Skin of body (tissue), 2 donors: ENCODE results near the gene SAYSD1. TPM values are rescaled to one million over a fixed set of nuclear protein-coding genes. Genes with fewer than 3 reads are reported as not detected.

Source experiments
- DNase-seq: peaks from one replicate; lab custom pipeline; 2025; lab: John Stamatoyannopoulos, UW
- total RNA-seq: library from RNA; depleted of rRNA; stranded (reverse); fragments of >200 nt; gene quantifications from one replicate; pipeline ENCODE4 v1.2.3, GENCODE V29; 2014

Gene SAYSD1
- total RNA-seq, 1 donor from 2014 or later: 11.9 TPM

DNA sequence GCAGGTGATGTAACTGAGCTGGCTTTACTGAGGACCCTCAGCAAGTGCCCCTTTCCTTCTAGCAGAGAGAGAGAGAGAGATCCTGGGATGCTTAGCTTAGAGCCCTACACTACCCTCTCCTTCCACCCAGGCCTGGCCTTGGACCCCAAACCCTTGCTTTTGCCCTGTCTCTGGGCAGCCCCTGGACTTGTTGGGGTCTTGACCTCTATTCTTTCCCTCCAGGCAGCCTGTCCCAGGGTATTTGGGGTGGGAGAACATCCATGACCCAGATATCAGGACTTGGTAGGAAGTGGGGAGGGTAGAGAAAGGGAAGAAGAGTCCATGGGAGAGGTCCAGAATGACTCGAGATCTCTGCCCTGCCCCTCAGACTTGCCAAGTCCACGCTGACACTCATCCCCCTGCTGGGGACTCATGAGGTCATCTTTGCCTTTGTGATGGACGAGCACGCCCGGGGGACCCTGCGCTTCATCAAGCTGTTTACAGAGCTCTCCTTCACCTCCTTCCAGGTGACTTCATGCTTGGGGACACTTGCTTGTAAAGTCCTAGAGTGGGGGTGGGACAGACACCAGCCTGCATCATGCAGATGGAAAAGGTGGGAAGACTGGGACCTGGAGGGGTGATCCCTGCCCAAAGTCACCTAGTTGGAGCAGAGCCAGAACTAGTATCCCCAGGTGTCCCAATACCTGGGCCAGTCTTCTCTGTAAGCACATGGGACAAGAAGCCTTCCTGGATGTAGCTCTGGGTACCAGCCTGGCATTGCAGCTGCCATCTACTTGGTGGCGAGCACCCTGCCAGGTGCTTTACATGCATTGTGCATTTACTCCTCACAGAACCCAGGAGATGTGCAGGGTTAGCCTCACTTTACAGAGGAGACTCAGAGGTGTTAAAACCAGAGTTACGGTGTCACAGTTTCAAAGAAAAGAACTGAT, 35.5 kb downstream of the SAYSD1 start:
- DNase-seq: no peak

DNA sequence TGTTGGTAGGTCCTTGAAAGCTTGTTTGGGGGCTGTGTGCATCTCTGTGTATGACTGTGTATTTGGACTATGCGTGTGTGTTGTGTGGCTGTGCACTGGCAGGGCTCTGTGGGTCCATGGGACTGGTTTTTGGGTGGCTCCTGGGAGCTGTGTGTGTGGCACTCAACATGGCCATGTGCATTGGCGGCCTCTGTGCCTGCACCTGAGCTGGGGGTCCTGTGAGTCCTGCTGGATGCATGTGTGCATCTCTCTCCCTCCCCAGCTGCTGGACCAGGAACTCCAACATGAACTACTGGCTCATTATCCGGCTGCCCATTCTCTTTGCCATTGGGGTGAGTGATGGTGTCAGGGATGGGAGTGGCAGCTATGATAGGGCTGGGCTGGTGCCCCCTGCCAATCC, 36.3 kb downstream of the SAYSD1 start:
- no peak for DNase-seq

DNA sequence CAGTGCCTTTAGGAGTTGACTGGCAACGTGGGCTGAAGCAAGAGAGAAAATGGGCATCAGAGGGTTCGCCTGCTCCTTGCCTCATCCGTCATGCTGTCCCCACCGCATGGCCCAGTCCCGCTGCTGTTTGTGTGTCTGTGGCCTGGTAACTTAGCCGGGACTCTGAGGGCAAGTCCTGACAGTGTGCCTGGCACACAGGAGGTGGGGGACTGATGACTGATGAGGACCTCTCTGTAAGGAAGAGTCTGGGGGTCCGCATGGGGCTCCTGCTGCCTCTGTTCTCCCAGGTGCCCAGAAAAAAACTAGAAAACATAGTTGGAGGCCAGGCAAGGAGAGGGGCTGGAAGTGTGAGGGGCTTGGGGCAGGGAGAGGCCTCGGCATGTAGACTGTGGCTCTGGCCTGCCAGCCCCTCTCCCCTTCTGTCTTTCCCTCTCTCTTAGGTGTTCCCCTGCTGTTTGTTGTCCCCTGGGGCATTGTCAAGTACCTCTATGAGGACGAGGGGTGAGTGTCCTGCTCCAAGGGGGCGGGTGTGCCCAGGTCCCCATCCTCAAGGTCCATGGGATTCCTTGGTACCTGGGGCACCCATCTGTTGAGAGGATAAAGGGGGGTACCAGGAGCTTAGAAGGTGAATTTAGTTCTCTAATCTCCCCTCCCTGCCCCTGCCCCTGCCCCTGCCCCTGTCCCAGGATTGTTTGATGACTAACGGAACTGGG, 36.9 kb downstream of the SAYSD1 start:
- no peak for DNase-seq

DNA sequence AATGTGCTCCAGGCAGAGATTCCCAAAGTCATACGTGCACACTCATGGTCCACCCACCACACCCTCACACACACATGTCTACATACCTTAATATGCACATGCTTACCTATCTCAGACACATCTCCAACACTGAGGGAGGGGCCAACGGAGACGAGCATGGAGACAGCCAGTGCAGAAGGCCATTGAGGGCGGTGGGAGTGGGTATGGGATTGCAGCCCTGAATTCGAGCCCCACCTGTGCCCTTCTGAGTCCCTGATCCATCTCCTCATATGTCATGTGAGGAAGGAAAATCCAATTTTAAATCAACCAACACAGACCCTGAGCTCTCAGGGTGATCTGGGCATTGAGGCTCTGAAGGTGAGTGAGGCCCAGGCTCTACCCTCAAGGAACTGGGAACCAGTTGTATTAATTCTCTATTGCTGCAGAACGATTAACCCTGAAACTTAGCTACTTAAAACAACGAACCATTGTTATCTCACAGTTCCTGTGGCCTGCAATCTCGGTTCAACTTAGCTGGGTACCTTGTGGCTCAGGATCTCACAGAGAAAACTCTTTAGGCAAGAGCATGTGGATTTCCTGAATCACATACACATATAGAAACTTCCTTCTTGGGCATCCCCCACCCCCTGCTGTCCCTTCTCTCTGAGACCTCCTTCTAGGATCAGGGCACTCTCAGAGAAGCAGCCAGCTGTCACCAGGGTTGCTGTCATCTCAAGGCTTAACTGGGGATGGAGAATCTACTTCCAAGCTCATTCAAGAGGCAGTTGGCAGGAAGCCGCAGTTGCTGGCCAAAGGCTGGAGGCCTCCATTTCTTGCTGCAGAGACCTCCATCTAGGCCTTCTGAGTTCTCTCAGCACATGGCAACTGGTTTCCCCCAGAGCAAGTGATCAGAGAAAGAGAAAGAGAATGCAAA, 38.1 kb downstream of the SAYSD1 start:
- no peak for DNase-seq

DNA sequence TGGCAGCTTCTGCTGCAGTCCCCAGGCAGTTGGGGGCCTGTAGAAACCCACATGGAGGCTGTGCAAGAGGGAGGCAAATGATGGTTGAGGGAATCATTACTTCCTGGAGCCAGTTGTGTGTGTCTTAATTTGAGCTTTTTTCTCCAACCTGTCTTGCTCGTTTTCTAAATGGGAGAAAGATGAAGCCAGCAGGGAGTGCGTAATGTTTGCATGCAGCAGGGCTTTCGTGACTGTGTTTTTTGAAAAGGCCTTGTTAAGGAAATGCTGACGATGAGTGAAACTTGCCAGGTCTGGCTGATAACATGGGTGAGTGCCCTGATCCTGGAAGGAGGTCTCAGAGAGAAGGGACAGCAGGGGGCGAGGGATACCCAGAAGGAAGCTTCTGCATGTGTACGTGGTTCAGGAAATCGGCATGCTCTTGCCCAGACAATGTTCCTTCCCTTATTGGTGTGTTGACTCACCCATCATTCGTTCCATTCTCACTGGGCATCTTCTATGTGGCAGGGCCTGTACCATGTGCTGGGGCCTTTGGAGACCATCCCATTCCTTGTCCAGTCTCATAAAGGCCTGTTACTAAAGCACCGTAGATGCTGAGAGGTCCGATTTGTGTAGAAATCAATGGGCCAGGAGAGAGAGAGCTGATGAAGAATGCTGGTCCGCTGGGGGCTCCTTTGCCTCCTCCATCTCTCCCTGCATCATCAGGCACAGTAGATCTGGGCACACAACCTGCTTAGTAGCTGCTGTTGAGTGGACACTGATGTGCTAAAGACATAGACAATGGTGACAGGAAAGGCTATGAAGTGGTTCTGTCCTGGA, 39.0 kb downstream of the SAYSD1 start:
- no peak for DNase-seq

DNA sequence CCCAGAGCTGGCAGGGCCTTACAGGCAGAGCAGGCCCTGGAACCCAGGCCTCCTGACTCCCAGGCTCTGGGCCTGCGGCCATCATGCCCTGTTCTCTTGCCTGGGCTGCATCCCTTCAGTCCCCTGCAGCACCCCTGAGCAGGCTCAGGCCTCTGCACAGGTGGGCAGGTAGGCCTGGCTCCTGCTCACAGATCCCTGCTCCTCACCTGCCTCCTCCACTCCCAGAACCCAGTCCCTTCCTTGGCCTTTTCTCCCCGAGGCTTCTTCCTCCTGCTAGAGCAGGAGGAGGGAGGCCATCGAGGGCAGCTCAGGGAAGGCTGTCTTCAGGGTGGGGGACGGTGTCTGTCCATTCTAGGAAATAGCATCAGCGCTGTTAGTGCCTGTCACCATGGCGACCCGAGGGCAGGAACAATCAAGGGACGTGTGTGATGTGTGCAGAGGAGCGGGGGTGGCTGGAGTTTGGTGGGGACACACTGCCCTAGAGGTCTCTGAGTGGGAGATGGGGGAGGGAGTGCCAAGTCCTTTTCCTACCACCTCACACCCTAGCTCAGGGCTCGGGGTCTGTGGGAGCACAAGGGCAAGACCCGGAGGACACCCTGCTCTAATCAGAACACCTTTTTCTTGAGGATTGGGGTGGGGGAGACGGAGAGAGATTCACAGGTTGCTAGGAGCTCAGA, 39.8 kb downstream of the SAYSD1 start:
- no peak for DNase-seq

DNA sequence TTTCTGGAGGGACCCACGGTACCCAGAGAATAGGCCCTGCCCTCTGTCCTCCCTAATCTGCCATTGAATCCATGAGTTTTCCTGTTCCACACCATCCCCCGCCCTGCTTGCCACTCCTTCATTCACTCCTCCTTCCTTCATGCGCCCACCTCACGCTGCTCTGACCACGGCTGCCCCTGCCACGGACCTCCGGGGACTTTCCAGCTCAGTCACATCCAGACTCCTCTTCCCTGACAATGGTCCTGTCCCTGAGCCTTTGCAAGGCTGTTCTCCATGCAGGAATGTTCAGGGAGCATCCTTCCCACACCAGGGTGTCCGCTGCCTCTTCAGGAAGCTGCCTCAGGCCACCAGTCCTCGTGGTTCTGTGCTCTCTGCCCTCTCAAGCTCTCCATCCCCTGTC, 40.5 kb downstream of the SAYSD1 start:
- DNase-seq: no peak

DNA sequence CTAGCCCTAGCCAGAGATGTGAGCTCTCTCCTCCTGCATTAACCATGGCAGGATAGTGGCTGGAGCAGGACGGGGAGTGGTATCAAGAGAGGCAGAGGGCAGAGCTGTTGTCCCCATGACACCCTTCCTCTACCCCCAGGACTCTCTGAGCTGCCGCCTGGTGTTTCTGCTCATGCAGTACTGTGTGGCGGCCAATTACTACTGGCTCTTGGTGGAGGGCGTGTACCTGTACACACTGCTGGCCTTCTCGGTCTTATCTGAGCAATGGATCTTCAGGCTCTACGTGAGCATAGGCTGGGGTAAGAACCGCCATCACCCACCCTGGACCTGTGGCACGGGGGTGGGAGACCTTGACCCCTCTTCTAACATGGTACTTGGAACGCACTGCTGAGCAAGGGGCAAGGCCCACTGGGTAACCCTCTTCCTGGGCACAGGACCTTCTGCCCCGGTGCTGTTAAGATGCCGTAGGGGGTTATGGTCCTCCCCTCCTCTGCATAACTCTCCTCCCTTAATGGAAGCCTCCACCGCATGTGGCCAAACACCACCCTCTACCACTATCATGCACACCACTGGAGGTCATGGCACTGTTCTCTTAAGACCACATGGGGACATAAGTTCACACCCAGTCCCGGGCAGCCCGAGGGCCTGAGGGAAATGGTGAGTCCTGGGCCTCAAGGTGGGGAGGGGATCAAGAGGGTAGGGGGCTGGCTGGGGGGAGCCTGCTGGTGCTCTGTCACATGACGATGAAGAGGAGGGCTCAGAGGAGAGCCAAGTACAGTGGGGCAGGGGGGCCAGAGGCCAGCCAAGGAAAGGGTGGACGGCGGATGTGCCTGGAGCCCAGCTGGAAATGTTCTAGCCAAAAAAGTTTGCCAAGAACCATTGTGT, 41.3 kb downstream of the SAYSD1 start:
- DNase-seq: no peak

DNA sequence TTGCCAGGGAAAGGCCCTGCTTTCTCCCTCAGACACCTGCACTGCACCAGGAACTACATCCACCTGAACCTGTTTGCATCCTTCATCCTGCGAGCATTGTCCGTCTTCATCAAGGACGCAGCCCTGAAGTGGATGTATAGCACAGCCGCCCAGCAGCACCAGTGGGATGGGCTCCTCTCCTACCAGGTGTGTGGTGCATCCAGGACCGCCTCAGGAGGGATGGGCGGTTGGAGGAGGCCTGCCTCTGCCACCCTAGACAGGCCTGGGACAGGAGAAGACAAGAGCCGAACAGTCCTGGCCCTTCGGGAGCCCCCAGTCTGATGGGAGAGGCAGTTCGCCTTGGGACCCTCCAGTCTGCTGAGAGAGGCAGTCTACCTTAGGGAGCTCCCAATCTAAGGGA, 42.2 kb downstream of the SAYSD1 start:
- DNase-seq: no peak

DNA sequence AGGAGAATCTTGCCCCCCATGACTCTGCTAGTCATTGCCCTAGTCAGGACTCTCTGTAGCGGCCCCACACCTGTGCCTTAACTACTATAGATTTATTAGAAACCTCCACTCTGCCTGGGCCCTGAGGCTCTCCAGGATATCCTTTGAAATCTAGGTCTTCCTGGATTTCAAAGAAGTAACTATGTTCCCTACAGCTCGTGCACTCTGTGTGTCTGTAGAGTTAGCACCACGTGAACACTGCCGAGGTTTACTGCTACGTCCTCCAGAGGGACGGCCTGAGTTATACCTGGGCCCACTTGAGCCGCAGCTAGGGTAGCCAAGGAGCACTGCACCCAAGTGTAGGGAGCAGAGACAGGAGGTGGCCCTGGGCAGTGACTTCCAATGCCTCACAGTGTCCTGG, 46.6 kb downstream of the SAYSD1 start:
- no peak for DNase-seq

DNA sequence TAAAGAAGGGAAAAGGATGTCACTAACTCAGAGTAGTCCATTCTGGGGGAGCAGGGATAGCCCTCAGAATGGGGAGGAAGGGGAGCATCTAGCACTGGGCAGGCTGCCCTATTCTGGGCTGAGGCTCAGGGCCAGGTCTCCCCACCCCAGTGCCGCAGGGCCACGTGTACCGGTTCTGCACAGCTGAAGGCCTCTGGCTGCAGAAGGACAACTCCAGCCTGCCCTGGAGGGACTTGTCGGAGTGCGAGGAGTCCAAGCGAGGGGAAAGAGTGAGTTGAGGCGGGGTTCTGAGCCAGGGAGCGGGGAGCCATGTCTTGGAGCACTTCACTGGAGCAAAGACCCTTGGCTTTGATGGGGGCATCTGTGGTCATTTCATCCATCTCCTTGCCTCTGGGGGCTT, 49.4 kb downstream of the SAYSD1 start:
- DNase-seq: no peak

DNA sequence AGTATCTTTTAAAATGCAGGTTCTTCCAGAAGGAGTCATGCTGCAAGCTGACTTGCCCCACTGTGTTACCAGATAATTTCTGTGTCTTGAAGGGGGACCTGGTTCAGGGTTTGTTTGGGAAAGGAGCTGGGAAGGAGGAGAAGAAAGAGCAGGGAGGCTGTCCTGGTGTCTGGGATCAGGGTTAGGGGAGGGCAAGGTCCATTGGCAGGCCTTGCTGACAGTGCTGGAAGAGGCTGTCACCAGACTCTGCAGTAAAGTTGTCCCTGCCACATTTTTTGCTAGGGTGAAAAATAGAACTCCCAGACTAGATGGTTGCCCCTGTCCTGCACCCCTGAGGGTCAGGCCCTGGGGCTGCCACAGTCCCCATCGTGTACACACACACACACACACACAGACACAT, 51.5 kb downstream of the SAYSD1 start:
- no peak for DNase-seq

DNA sequence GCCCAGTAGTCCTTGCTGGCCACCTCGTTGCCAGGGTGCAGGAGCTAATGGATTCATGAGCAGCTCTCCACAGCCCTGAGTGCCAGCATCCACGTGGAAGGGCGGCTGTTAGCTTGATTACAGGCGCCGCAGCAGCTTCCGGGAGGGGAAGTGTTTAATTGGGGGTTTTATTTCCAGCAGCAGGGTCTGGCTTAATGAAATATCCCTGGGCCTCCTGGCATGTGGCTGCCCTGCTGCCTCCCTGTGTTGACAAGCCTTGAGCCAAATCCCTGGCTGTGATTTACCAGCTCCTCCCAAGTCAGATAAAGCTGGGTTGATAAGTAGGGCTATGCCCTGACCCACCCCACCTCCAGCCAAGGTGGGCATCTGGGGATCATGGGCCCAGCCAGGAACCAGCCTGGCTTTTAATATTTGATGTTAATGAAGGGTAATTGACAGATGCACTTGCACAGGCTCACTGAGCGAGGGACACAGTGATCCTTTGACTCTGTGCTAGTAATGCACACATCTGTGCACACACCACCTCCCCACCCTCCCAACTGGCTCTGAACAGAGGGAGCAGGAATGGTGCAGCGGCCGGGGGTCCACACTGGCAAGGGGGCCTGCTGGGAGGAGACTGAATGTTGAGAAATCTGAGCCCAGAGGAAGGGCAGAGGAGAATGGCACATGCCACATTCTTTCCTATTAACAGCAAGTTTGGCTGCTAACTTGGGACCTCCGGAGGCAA, 52.8 kb downstream of the SAYSD1 start:
- DNase-seq: no peak

DNA sequence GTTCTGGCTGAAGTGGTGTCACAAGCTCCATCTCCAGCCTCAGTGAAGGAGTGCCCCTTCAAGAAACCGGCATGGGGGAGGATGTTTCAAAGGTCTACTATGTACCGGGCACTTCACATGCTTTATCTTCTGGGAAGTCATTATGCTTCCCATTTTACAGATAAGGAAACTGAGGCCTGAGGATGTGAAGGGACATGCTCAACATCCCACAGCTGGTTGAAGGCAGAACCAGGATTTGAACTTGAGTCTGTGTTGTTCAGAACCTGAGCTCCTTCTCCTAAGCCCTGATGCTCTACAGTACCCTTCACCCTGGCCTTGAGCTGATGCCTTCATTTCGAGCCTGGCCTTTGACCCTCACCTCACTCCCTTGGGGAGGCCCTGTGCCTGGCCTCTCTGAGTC, 53.4 kb downstream of the SAYSD1 start:
- no peak for DNase-seq

DNA sequence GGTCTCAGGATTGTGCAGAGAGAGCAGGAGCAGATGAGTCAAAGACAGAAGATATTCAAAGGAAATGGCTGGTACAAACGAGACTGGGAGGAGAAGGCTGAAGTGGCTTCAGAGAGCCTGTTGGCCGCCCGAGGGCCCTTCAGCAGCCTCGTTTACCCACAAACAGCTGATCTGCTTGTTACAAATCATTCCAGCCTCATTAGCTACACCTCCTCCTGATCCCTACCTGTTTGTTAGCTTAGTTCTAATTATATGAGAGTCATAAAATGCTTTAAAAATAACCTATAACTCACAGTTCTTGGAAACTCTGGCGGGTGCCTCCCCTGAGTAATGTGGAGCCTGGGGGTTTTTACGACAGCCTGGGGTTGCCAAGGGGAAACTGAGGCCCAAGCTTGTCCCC, 53.8 kb downstream of the SAYSD1 start:
- DNase-seq: no peak

DNA sequence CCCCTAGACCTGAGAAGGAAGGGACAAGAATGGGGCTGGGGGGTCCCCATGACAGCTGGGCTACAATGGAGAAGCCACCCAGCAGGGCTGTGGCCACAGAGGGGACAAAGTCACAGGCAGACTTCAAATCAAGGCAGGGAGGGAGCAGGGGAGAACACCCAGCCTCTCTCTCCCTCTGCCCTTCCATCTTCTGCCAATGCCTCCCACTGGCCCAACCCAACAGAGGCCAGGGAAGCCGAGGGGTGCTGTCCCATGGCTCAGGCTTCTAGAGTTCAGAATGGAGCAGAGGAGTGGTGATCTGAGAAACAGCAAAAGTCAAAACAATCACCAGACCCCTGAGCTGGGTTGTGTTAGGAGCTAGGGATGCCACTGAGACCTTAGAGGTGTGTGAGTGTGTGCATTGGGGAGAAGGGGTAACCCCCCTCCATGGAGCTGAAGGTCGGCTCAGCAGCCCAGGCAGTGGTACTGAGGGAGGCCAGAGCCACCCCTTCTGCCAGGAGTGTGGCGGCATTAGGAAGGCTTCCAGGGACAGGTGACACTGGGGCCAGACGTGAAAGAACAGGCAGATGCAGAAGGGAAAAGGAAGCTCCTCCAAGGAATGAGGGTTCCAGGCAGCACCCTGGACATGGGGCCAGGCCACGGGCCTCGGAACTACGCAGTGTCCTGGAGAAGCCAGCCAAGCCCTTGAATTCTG, 54.4 kb downstream of the SAYSD1 start:
- DNase-seq: no peak

DNA sequence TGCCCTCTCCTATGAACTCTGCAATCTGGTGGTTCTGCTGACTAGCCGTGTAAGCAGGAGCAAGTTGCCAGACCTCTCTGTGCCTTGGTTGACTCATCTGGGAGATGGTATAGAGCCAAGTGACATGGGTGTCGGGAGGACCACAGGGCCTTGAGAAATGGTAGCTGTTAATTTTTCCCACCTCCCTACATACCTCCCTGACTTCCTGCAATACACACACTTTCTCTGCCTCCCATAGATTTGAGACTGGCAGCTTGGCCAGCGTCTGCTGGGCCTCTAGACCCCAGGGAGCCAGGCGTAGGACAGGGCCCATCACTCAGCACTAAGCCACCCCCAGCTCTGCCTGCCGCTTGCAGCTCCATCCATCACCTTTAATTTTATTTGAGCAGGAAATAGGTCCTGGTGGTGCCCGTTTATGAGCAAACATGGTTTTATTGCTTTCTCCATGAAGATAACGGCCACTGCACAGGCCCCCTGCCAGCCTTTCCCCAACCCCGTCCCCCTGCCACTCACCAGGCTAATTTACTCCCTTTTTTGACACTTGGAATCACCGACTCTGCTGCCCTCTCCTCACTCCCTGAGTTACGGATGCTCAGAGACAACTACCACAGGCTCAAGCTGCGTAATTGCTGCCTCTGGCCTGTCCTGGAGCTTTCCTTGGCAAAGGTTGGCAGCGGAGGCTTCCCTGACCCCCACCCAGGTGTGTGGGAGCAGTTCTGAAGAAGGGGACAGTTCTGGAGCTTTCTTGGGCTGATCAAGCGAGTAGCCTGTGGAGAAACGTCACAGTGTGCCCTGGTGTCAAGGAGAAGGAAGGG, 55.3 kb downstream of the SAYSD1 start:
- no peak for DNase-seq
